Skin of body (tissue), 3 donors: ENCODE data around the gene POLR1A. TPM values are rescaled to one million over a fixed set of nuclear protein-coding genes. Genes with fewer than 3 reads are reported as not detected.

Experiments used
- DNase-seq: peaks from one replicate; lab custom pipeline; 2025; lab: John Stamatoyannopoulos, UW
- small RNA-seq: library from RNA; depleted of rRNA; stranded (forward); fragments of <200 nt; gene quantifications from one replicate; pipeline ENCODE3, GENCODE V24; 2014; ENCODE audit warnings: low replicate concordance
- total RNA-seq: library from RNA; depleted of rRNA; stranded (reverse); fragments of >200 nt; gene quantifications from one replicate; pipeline ENCODE4 v1.2.3, GENCODE V29; 2014

Gene POLR1A
- total RNA-seq, 1 donor from 2014 or later, result 11.3 TPM

DNA sequence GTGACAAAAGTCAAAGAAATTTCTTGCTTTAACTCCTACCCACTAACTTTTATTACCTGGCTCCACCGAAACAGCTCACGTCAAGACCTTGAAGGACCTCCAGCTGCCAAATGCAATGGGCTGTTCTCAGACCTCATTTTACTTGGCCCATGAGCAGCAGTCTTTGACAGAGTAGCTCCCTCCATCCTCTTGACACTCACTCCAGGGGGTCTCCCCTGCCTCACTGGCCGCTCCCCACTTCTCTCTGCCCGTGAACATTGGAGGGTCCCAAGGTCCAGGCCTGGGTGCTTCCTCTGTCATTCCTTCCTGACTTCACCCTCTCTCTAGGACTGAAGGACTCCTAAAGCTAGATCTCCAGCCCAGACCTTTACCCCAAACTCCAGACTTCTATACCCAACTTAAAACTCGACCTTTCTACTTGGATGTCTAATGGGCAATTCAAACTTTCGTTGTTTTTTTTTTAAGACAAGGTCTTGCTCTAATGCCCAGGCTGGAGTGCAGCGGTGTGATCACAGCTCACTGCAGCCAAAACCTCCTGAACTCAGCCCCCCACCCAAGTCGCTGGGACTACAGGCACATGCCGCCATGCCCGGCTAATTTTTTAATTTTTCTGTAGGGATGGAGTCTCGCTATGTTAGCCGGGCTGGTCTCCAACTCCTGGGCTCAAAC, 124.0 kb downstream of the POLR1A start:
- no peak for DNase-seq

DNA sequence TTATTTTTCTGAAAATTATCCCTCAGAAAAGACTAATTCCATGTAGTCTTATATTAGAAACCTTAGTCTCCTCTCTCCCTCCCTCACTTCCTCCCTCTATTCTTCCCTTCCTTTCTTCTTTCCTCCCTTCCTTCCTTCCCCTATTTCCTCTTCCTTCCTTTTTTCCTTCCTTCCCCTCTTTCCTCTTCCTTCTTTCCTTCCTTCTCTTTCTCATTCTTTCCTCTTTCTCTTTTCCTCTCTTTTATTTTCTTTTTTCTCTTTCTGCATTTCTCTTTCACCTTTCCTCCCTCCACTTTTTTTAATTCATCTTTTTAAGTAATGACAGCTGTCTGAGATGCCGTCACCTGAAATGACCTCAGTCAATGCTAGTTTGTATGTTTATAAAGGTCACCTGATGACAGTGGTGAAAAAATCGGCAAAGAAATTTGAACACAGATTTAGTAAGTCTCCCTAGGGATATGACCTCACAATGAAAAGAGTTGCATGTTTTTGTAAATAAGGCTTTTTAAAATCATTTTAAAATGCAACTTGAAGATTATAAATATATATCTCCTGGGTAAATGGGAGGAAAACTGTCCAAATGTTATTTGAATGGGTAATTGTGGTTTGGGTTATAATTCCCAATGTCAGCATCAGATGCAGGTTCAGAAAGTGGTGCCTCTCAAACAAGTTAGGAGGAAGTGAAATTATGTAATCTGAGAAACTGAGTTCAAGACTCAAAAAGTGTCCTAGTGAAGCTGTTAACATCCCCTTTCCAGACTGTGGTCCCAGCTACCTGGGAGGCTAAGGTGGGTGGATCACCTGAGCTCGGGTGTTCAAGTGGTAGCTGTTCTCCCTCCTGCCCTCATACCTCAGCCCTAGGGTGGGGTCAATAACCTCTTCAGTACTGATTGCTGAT, 126.6 kb downstream of the POLR1A start:
- DNase-seq, result peak; percentile 4

DNA sequence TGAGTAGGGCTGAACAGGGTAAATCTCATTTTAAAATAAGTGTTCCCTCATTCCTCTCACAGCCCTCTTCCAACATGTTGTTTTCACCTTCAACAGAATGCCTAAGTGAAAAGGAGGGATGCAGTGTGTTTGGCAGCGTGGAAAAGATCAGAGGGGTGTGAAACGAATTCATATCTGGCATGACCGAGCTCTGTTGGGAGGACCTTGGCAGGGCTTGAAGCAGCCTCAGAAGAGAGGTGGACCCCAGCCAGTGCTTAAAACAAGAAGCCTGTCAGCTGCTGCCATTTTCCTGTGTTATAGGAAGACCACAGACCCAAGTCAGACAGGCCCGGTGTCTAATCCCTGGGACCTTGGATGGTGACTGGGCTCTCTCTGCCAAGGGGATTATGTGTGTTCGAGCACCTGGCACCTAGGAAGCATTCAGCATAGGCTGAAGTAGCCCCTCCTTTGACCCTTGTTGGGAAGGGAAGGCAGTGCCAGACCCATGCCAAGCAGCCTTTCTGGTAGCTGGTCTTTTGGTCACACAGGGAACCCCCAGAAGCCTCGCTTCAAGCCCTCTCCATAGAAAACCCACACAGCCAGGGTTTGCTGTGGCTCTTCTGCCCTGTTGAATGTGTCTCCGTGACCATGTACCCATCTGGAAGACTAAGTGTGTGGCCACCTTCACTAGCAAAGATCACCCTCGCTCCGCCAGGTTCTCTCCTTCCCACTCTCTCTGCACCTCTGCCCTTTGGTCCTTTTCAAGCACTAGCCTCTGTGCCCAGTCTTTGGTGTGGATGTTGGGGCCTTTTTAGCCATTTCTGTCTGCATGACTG, 129.4 kb downstream of the POLR1A start:
- DNase-seq, result peak; percentile 29

DNA sequence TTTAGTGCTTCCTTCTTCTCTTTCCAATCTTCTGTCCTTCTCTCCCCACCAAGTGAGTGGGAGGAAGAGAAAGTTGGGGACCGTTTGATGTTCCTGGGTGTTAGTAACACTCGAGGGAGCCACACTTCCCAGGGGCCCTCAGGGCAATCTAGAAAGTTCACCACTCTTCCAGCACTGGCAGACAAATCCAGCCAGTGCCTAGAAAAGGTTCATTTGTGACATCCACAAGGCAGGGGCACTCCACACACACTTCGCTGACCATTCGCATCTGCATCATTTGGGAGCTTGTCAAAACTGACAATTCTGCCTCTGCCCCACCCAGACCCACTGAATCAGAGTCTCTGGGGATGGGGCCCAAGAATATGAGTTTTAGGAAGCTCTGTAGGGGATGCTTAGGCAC, 130.1 kb downstream of the POLR1A start:
- DNase-seq, result no peak

DNA sequence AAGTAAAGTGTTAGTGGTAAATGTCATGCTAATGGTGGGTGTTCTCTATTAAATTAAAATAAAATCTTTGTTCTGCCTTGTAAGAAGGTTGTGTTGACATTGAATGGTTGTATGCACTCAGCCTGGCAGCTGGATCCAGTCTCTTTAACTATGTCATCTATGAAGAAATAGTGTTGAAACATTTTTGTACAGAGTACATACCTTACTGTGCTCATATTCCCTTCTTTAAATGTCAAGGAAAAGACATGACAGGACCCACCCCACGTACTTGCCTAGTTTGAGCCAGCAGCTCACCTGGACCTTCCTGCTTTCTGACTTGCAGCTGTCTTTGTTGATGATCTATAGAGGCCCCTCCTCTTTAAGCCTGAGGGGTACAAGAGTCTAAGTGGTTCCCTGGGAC, 131.3 kb downstream of the POLR1A start:
- DNase-seq, result no peak

DNA sequence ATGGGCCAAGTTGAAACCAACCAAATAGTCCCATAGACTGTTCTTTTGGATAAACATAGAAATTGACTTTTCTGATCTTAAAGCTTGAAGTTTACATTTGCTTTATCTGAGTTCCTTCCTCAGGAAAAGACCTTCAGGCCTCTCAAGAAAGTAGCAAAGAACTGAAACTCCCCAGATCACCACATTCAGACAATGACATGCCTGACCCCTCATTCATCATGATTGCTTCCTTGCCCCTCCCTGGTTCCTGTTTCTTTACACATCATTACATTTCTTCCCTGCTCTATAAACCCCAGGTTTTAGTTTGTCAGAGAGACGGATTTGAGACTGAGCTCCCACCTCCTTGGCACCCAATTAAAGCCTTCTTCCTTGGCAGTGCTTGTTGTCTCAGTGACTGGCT, 133.3 kb downstream of the POLR1A start:
- DNase-seq, result no peak

DNA sequence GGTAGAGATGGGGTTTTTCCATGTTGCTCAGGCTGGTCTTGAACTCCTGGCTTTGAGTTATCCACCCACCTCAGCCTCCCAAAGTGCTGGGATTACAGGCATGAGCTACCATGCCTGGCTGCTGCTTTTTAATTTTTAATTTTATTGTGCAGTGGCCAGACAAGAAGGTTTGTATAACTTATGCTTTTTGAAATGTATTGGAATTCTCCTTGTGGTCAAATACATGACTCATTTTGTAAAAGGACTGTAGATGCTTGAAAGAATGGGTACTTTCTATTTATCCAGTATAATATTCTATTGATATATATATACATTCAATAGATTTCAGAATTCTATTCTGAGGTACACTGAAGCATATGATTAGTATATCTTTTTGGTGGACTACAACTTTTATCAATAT, 134.3 kb downstream of the POLR1A start:
- no peak for DNase-seq

Small RNA genes lying within 50 kb of the gene (small RNA-seq; reads per million reads assigned to genes)
- 1,203 reads per million, percentile 99 among the genes with 10 or more reads in this experiment for gene SNORD94

Other genes with a start within 250 kb of the POLR1A start
- gene ST3GAL5, start 216.9 kb downstream of the POLR1A start, total RNA-seq, result 23.3 TPM
- gene PTCD3, start 349 bp upstream of the POLR1A start, total RNA-seq, result 131 TPM
- 40.6 TPM for gene IMMT, start 89.6 kb upstream of the POLR1A start, total RNA-seq
- gene MRPL35, start 93.6 kb upstream of the POLR1A start, total RNA-seq, result 15.3 TPM
- gene REEP1, start 231.7 kb upstream of the POLR1A start, total RNA-seq, result 3.9 TPM